GM12878 (cell line): ENCODE results near the gene LRRTM1. TPM values are rescaled to one million over a fixed set of nuclear protein-coding genes. Genes with fewer than 3 reads are reported as not detected.

Experiments
- ATAC-seq: fragments of 200-7000 bp; cut with Tn5 transposase; 3 replicates; pipeline ENCODE4 v1.9.1; 2020; ENCODE audit warnings: mild to moderate bottlenecking, moderate library complexity
- BruUV-seq: library from RNA; stranded (reverse); fragments of 400-500 nt; replicated peaks from 2 replicates; lab custom pipeline; 2021; lab: Mats Ljungman, UMichigan
- CTCF ChIA-PET: fragments of 300-600 bp; sonication (Branson Sonifier 250); formaldehyde crosslinking; extraction: SDS; loops from one replicate; lab custom pipeline; 2021; ENCODE audit warnings: inconsistent platforms; lab: Yijun Ruan, JAX
- POLR2A ChIA-PET: fragments of 350-600 bp; formaldehyde crosslinking; extraction: SDS; loops from one replicate; lab custom pipeline; 2021; ENCODE audit warnings: inconsistent platforms; lab: Charles Lee
- RAD21 ChIA-PET: fragments of 300-600 bp; sonication (Branson Sonifier 250); formaldehyde crosslinking; loops from one replicate; lab custom pipeline; 2023; ENCODE audit warnings: antibody characterized with exemption; ENCODE audit not compliant: unreplicated experiment; lab: Charles Lee
- SMC1A ChIA-PET: fragments of 300-600 bp; sonication (Branson Sonifier 250); formaldehyde crosslinking; loops from one replicate; lab custom pipeline; 2023; ENCODE audit not compliant: unreplicated experiment, uncharacterized antibody; lab: Charles Lee
- DNase-seq: peaks from one replicate; pipeline ENCODE4 v3.0.0-alpha.2; 2011; ENCODE audit warnings: low read depth, low spot score
- FAIRE-seq: peaks from 3 replicates; lab custom pipeline; 2011; peaks lifted over from hg19 to GRCh38; lab: Jason Lieb, UNC
- H2AFZ ChIP-seq: 2 replicates; pipeline ENCODE4 v1.6.0; 2011; ENCODE audit warnings: low read depth, low read length, control low read depth; ENCODE audit not compliant: control insufficient read depth
- H3K27ac ChIP-seq: 2 replicates; pipeline ENCODE4 v1.5.1; 2011; ENCODE audit warnings: control low read depth; ENCODE audit not compliant: control insufficient read depth, insufficient read depth
- H3K27me3 ChIP-seq, 2 experiments: replicated peaks in 1 of 2; 2 replicates each; pipeline versions ENCODE4 v1.6.0 to v1.6.1; 2011; ENCODE audit warnings: low read length in 1 of 2; ENCODE audit not compliant: control insufficient read depth in 2 of 2, insufficient read depth in 2 of 2
- H3K36me3 ChIP-seq, 2 experiments: 2 replicates each; pipeline ENCODE4 v1.5.1; 2011; ENCODE audit warnings: low read length in 1 of 2; ENCODE audit not compliant: control insufficient read depth in 2 of 2, insufficient read depth in 2 of 2
- H3K4me1 ChIP-seq: 2 replicates; pipeline ENCODE4 v1.6.1; 2011; ENCODE audit warnings: mild to moderate bottlenecking, low read length, moderate library complexity, mixed read lengths; ENCODE audit not compliant: control insufficient read depth, insufficient read depth
- H3K4me2 ChIP-seq: 2 replicates; pipeline ENCODE4 v1.6.0; 2011; ENCODE audit warnings: control low read depth; ENCODE audit not compliant: control insufficient read depth, insufficient read depth
- H3K4me3 ChIP-seq: fragments of 200-600 bp; sonication (generic); 2 replicates; pipeline ENCODE4 v1.5.1; 2016
- H3K79me2 ChIP-seq: 2 replicates; pipeline ENCODE4 v1.6.0; 2011; ENCODE audit warnings: low read length; ENCODE audit not compliant: control insufficient read depth, insufficient read depth
- H3K9ac ChIP-seq: 2 replicates; pipeline ENCODE4 v1.8.0; 2011; ENCODE audit warnings: low read length, control low read depth, mixed read lengths; ENCODE audit not compliant: control insufficient read depth, insufficient read depth
- H3K9me3 ChIP-seq: replicated peaks from 3 replicates; pipeline ENCODE4 v1.5.1; 2011; ENCODE audit warnings: mild to moderate bottlenecking, low read length; ENCODE audit not compliant: control insufficient read depth, insufficient read depth
- H4K20me1 ChIP-seq: 2 replicates; pipeline ENCODE4 v1.6.0; 2011; ENCODE audit not compliant: control insufficient read depth, insufficient read depth
- BACH1 ChIP-seq: fragments of 450-650 bp; IDR thresholded peaks from 2 replicates; pipeline ENCODE4 v1.6.1; 2017; ENCODE audit warnings: mild to moderate bottlenecking, borderline replicate concordance
- BRCA1 ChIP-seq: IDR thresholded peaks from 2 replicates; pipeline ENCODE4 v1.6.1; 2011; ENCODE audit warnings: low read depth, low read length, improper control_type of control experiment
- IRF3 ChIP-seq: fragments of 450-650 bp; IDR thresholded peaks from 2 replicates; pipeline ENCODE4 v1.6.1; 2014; ENCODE audit warnings: mild to moderate bottlenecking
- MEF2A ChIP-seq: IDR thresholded peaks from 2 replicates; pipeline ENCODE4 v1.6.1; 2011; ENCODE audit warnings: low read depth, mild to moderate bottlenecking, low read length, moderate library complexity; ENCODE audit not compliant: insufficient read depth
- MYC ChIP-seq: IDR thresholded peaks from 2 replicates; pipeline ENCODE4 v1.6.1; 2011; ENCODE audit warnings: mild to moderate bottlenecking, low read length, moderate library complexity, inconsistent platforms; ENCODE audit not compliant: insufficient read depth, insufficient replicate concordance, insufficient read length, severe bottlenecking
- NFIC ChIP-seq: IDR thresholded peaks from 2 replicates; pipeline ENCODE4 v1.6.1; 2012; ENCODE audit warnings: low read depth, mild to moderate bottlenecking, inconsistent platforms, low read length, moderate library complexity
- NR2C2 ChIP-seq: IDR thresholded peaks from 2 replicates; pipeline ENCODE4 v1.6.1; 2011; ENCODE audit warnings: borderline replicate concordance, low read depth; ENCODE audit not compliant: control insufficient read depth, insufficient read length
- SIN3A ChIP-seq: IDR thresholded peaks from 2 replicates; pipeline ENCODE4 v1.6.1; 2012; ENCODE audit warnings: low read depth, low read length, improper control_type of control experiment
- SMC3 ChIP-seq: IDR thresholded peaks from 2 replicates; pipeline ENCODE4 v1.6.1; 2011; ENCODE audit warnings: low read length, improper control_type of control experiment, borderline replicate concordance
- SUZ12 ChIP-seq: fragments of 200-600 bp; sonication (generic); IDR thresholded peaks from one replicate; pipeline ENCODE4 v1.6.1; 2018; ENCODE audit warnings: antibody characterized with exemption, mild to moderate bottlenecking; ENCODE audit not compliant: unreplicated experiment
- TAF1 ChIP-seq: IDR thresholded peaks from 2 replicates; pipeline ENCODE4 v1.6.1; 2011; ENCODE audit warnings: mild to moderate bottlenecking, low read depth, low read length, borderline replicate concordance
- ZNF274 ChIP-seq: IDR thresholded peaks from one replicate; pipeline ENCODE4 v1.8.0; 2011; ENCODE audit not compliant: insufficient read length, insufficient read depth
- WGBS: methylation state at CpG from one replicate; pipeline ENCODE4 v1.1.6; 2016; ENCODE audit warnings: low lambda C conversion rate; ENCODE audit not compliant: insufficient replicate concordance, insufficient coverage; ENCODE audit errors: missing lambda C conversion rate; 5-methylcytosine and 5-hydroxymethylcytosine counted together
- in situ Hi-C: fragments of 300-500 bp; cut with MboI; formaldehyde crosslinking; loops from 9 replicates; pipeline ENCODE4 v1.14.3; 2018; ENCODE audit warnings: mixed read lengths
- intact Hi-C: fragments of 100-400 bp; cut with micrococcal nuclease; formaldehyde crosslinking; loops from one replicate; pipeline ENCODE4 v1.14.2; 2022; ENCODE audit not compliant: unreplicated experiment
- polyA plus RNA-seq, 11 experiments: library from polyadenylated mRNA; depleted of rRNA in 4 of 11; unstranded in 6 of 11; stranded (reverse) in 5 of 11; fragments of >200 nt; fragmentation: Nextera tagmentation in 4 of 11; fragmentation: Illumina TruSeq in 1 of 11; extraction: Ambion mirVana in 4 of 11; extraction: Trizol in 1 of 11; gene quantifications; 1 replicate in 1 of 11; 2 replicates in 10 of 11; pipeline versions ENCODE4 v1.2.1 to v1.2.3, GENCODE V29; 2011 to 2016; ENCODE audit warnings: inconsistent platforms in 2 of 11, missing spikeins in 2 of 11, low read depth in 1 of 11
- total RNA-seq, 4 experiments: library from RNA; depleted of rRNA in 3 of 4; stranded (reverse); fragments of >200 nt in 3 of 4; fragmentation: Illumina TruSeq in 1 of 4; extraction: Trizol in 1 of 4; gene quantifications; 2 replicates each; pipeline versions ENCODE4 v1.2.1 to v1.2.3, GENCODE V29; 2013 to 2021
- TF ChIP-seq, protein P1 (sequence below): fragments of 450-650 bp; IDR thresholded peaks from 2 replicates; pipeline ENCODE4 v1.6.1; 2017; ENCODE audit warnings: antibody characterized with exemption, mild to moderate bottlenecking, moderate library complexity

Gene LRRTM1
- total and polyA plus RNA-seq, 10 of the 15 experiments (the other 5 are each of a cell fraction or from before 2014, with no cell fraction given): not detected

DNA sequence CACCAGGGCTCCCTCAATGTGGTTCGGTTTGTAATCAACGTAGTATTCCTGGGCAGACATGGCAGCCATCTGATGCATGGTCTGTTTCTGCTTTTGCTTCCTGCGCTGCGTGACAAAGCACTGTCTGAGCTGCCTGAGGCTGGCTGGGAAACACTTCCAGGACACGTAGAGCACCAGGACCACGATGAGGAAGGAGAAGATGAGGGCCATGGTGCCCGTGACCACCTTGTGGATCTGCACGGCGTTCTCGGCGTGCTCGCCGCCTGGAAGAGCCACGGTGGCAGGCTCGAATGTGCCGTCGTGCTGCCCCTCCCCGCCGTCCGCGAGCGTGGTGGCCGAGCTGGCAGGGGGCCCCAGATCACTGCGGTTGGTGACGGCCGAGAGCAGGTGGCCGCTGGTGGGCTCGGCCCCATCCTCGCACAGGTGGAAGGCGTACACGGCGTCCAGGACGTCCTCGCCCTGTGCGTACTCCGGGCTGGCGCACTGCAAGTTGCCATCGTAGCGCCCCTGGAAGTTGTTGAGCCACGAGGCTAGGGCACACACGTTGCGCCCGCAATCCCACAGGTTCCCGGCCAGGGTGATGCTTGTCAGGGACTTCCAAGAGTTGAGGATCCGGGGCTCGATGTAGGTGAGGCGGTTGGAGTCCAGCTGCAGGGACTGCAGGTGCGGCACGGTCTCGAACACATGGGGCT is 2.1 kb downstream of the LRRTM1 start:
- ChIA-PET RAD21 (no interaction called here), CTCF (interaction anchor here (0.6 to 1.2 kb wide), 2 partner anchors 7 to 780 kb away, joined by 3 to 4 read pairs; no protein-coding TSS in a partner anchor), SMC1A (no interaction called here), POLR2A (no interaction called here)
- in situ Hi-C loops (no loop called here), intact Hi-C loops (no loop called here)
- 54% methylated on average over 39 of the region's 50 CpGs for WGBS
- H3K27me3 ChIP-seq: peaks cover 4 to 8% of the 10 kb centered on the region in 2 experiments; a peak in 3 of 4 replicates
- TF ChIP-seq TAF1 (no peak), ZNF274 (no peak), NFIC (no peak), BACH1 (no peak), SMC3 (no peak), IRF3 (no peak), BRCA1 (no peak), SUZ12 (no peak), NR2C2 (no peak), SIN3A (no peak), MYC (no peak), MEF2A (no peak)
- TF ChIP-seq, protein P1, sequence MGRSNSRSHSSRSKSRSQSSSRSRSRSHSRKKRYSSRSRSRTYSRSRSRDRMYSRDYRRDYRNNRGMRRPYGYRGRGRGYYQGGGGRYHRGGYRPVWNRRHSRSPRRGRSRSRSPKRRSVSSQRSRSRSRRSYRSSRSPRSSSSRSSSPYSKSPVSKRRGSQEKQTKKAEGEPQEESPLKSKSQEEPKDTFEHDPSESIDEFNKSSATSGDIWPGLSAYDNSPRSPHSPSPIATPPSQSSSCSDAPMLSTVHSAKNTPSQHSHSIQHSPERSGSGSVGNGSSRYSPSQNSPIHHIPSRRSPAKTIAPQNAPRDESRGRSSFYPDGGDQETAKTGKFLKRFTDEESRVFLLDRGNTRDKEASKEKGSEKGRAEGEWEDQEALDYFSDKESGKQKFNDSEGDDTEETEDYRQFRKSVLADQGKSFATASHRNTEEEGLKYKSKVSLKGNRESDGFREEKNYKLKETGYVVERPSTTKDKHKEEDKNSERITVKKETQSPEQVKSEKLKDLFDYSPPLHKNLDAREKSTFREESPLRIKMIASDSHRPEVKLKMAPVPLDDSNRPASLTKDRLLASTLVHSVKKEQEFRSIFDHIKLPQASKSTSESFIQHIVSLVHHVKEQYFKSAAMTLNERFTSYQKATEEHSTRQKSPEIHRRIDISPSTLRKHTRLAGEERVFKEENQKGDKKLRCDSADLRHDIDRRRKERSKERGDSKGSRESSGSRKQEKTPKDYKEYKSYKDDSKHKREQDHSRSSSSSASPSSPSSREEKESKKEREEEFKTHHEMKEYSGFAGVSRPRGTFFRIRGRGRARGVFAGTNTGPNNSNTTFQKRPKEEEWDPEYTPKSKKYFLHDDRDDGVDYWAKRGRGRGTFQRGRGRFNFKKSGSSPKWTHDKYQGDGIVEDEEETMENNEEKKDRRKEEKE: no peak
- no peak overlapping the region for H3K27ac ChIP-seq
- ATAC-seq (no peak), FAIRE-seq (no peak), DNase-seq (no peak)
- H3K4me2 ChIP-seq: no peak overlapping the region
- BruUV-seq: no TSS peak
- H3K9me3 ChIP-seq: no peaks in the 10 kb centered on the region; the same call in 2 of the 3 replicates
- H3K79me2 ChIP-seq: no peaks in the 10 kb centered on the region
- H3K4me3 ChIP-seq: no peak overlapping the region
- H4K20me1 ChIP-seq: no peaks in the 10 kb centered on the region
- no peak overlapping the region for H3K9ac ChIP-seq
- H3K4me1 ChIP-seq: no peaks in the 10 kb centered on the region
- no peaks in the 10 kb centered on the region for H3K36me3 ChIP-seq
- no peak overlapping the region for H2AFZ ChIP-seq
